GM12878 (cell line): ENCODE measurements around the gene SWI5. TPM values are rescaled to one million over a fixed set of nuclear protein-coding genes. Genes with fewer than 3 reads are reported as not detected.

ENCODE experiments used
- ATAC-seq: fragments of 200-7000 bp; cut with Tn5 transposase; 3 replicates; pipeline ENCODE4 v1.9.1; 2020; ENCODE audit warnings: mild to moderate bottlenecking, moderate library complexity
- BruUV-seq: library from RNA; stranded (reverse); fragments of 400-500 nt; replicated peaks from 2 replicates; lab custom pipeline; 2021; lab: Mats Ljungman, UMichigan
- CTCF ChIA-PET: fragments of 300-600 bp; sonication (Branson Sonifier 250); formaldehyde crosslinking; extraction: SDS; loops from one replicate; lab custom pipeline; 2021; ENCODE audit warnings: inconsistent platforms; lab: Yijun Ruan, JAX
- POLR2A ChIA-PET: fragments of 350-600 bp; formaldehyde crosslinking; extraction: SDS; loops from one replicate; lab custom pipeline; 2021; ENCODE audit warnings: inconsistent platforms; lab: Charles Lee
- RAD21 ChIA-PET: fragments of 300-600 bp; sonication (Branson Sonifier 250); formaldehyde crosslinking; loops from one replicate; lab custom pipeline; 2023; ENCODE audit warnings: antibody characterized with exemption; ENCODE audit not compliant: unreplicated experiment; lab: Charles Lee
- SMC1A ChIA-PET: fragments of 300-600 bp; sonication (Branson Sonifier 250); formaldehyde crosslinking; loops from one replicate; lab custom pipeline; 2023; ENCODE audit not compliant: unreplicated experiment, uncharacterized antibody; lab: Charles Lee
- DNase-seq: peaks from one replicate; pipeline ENCODE4 v3.0.0-alpha.2; 2011; ENCODE audit warnings: low read depth, low spot score
- FAIRE-seq: peaks from 3 replicates; lab custom pipeline; 2011; peaks lifted over from hg19 to GRCh38; lab: Jason Lieb, UNC
- H2AFZ ChIP-seq: 2 replicates; pipeline ENCODE4 v1.6.0; 2011; ENCODE audit warnings: low read depth, low read length, control low read depth; ENCODE audit not compliant: control insufficient read depth
- H3K27ac ChIP-seq: 2 replicates; pipeline ENCODE4 v1.5.1; 2011; ENCODE audit warnings: control low read depth; ENCODE audit not compliant: control insufficient read depth, insufficient read depth
- H3K27me3 ChIP-seq, 2 experiments: replicated peaks in 1 of 2; 2 replicates each; pipeline versions ENCODE4 v1.6.0 to v1.6.1; 2011; ENCODE audit warnings: low read length in 1 of 2; ENCODE audit not compliant: control insufficient read depth in 2 of 2, insufficient read depth in 2 of 2
- H3K36me3 ChIP-seq, 2 experiments: 2 replicates each; pipeline ENCODE4 v1.5.1; 2011; ENCODE audit warnings: low read length in 1 of 2; ENCODE audit not compliant: control insufficient read depth in 2 of 2, insufficient read depth in 2 of 2
- H3K4me1 ChIP-seq: 2 replicates; pipeline ENCODE4 v1.6.1; 2011; ENCODE audit warnings: mild to moderate bottlenecking, low read length, moderate library complexity, mixed read lengths; ENCODE audit not compliant: control insufficient read depth, insufficient read depth
- H3K4me2 ChIP-seq: 2 replicates; pipeline ENCODE4 v1.6.0; 2011; ENCODE audit warnings: control low read depth; ENCODE audit not compliant: control insufficient read depth, insufficient read depth
- H3K4me3 ChIP-seq: fragments of 200-600 bp; sonication (generic); 2 replicates; pipeline ENCODE4 v1.5.1; 2016
- H3K79me2 ChIP-seq: 2 replicates; pipeline ENCODE4 v1.6.0; 2011; ENCODE audit warnings: low read length; ENCODE audit not compliant: control insufficient read depth, insufficient read depth
- H3K9ac ChIP-seq: 2 replicates; pipeline ENCODE4 v1.8.0; 2011; ENCODE audit warnings: low read length, control low read depth, mixed read lengths; ENCODE audit not compliant: control insufficient read depth, insufficient read depth
- H3K9me3 ChIP-seq: replicated peaks from 3 replicates; pipeline ENCODE4 v1.5.1; 2011; ENCODE audit warnings: mild to moderate bottlenecking, low read length; ENCODE audit not compliant: control insufficient read depth, insufficient read depth
- H4K20me1 ChIP-seq: 2 replicates; pipeline ENCODE4 v1.6.0; 2011; ENCODE audit not compliant: control insufficient read depth, insufficient read depth
- CHD1 ChIP-seq: IDR thresholded peaks from 2 replicates; pipeline ENCODE4 v1.6.1; 2012; ENCODE audit warnings: low read depth, low read length, improper control_type of control experiment
- ELK1 ChIP-seq: IDR thresholded peaks from 2 replicates; pipeline ENCODE4 v1.6.1; 2012; ENCODE audit warnings: low read depth, low read length, improper control_type of control experiment
- ETV6 ChIP-seq, 2 experiments: fragments of 450-650 bp in 1 of 2; IDR thresholded peaks in 1 of 2; conservative IDR thresholded peaks in 1 of 2; 2 replicates each; pipeline ENCODE4 v1.6.1; 2014; ENCODE audit warnings: antibody characterized with exemption in 1 of 2, borderline replicate concordance in 1 of 2, low read depth in 1 of 2, mild to moderate bottlenecking in 1 of 2, moderate library complexity in 1 of 2
- FOXK2 ChIP-seq: fragments of 450-650 bp; IDR thresholded peaks from 2 replicates; pipeline ENCODE4 v1.6.1; 2017; ENCODE audit warnings: mild to moderate bottlenecking, moderate library complexity
- KAT2A ChIP-seq: conservative IDR thresholded peaks from 2 replicates; pipeline ENCODE4 v1.6.1; 2011; ENCODE audit warnings: low read depth, low read length; ENCODE audit not compliant: control insufficient read depth
- NFYA ChIP-seq: IDR thresholded peaks from 2 replicates; pipeline ENCODE4 v1.6.1; 2011; ENCODE audit warnings: low read depth, mild to moderate bottlenecking, low read length, improper control_type of control experiment, borderline replicate concordance
- NFYB ChIP-seq: IDR thresholded peaks from 2 replicates; pipeline ENCODE4 v1.6.1; 2011; ENCODE audit warnings: low read depth, mild to moderate bottlenecking, low read length, improper control_type of control experiment, moderate library complexity; ENCODE audit not compliant: insufficient read depth
- POLR2AphosphoS2 ChIP-seq: IDR thresholded peaks from 2 replicates; pipeline ENCODE4 v1.6.1; 2011; ENCODE audit warnings: low read depth, mild to moderate bottlenecking, low read length, improper control_type of control experiment, moderate library complexity
- RFX5 ChIP-seq: IDR thresholded peaks from 2 replicates; pipeline ENCODE4 v1.6.1; 2011; ENCODE audit warnings: low read depth, low read length, improper control_type of control experiment
- SIN3A ChIP-seq: IDR thresholded peaks from 2 replicates; pipeline ENCODE4 v1.6.1; 2012; ENCODE audit warnings: low read depth, low read length, improper control_type of control experiment
- TCF7 ChIP-seq: IDR thresholded peaks from 2 replicates; pipeline ENCODE4 v1.6.1; 2014; ENCODE audit warnings: antibody characterized with exemption, borderline replicate concordance
- WGBS: methylation state at CpG from one replicate; pipeline ENCODE4 v1.1.6; 2016; ENCODE audit warnings: low lambda C conversion rate; ENCODE audit not compliant: insufficient replicate concordance, insufficient coverage; ENCODE audit errors: missing lambda C conversion rate; 5-methylcytosine and 5-hydroxymethylcytosine counted together
- in situ Hi-C: fragments of 300-500 bp; cut with MboI; formaldehyde crosslinking; loops from 9 replicates; pipeline ENCODE4 v1.14.3; 2018; ENCODE audit warnings: mixed read lengths
- intact Hi-C: fragments of 100-400 bp; cut with micrococcal nuclease; formaldehyde crosslinking; loops from one replicate; pipeline ENCODE4 v1.14.2; 2022; ENCODE audit not compliant: unreplicated experiment
- polyA plus RNA-seq, 11 experiments: library from polyadenylated mRNA; depleted of rRNA in 4 of 11; unstranded in 6 of 11; stranded (reverse) in 5 of 11; fragments of >200 nt; fragmentation: Nextera tagmentation in 4 of 11; fragmentation: Illumina TruSeq in 1 of 11; extraction: Ambion mirVana in 4 of 11; extraction: Trizol in 1 of 11; gene quantifications; 1 replicate in 1 of 11; 2 replicates in 10 of 11; pipeline versions ENCODE4 v1.2.1 to v1.2.3, GENCODE V29; 2011 to 2016; ENCODE audit warnings: inconsistent platforms in 2 of 11, missing spikeins in 2 of 11, low read depth in 1 of 11
- total RNA-seq, 4 experiments: library from RNA; depleted of rRNA in 3 of 4; stranded (reverse); fragments of >200 nt in 3 of 4; fragmentation: Illumina TruSeq in 1 of 4; extraction: Trizol in 1 of 4; gene quantifications; 2 replicates each; pipeline versions ENCODE4 v1.2.1 to v1.2.3, GENCODE V29; 2013 to 2021
- TF ChIP-seq, protein P1 (sequence below): fragments of 450-650 bp; IDR thresholded peaks from 2 replicates; pipeline ENCODE4 v1.6.1; 2017; ENCODE audit warnings: borderline replicate concordance
- TF ChIP-seq, protein P2 (sequence below): fragments of 450-650 bp; formaldehyde crosslinking; IDR thresholded peaks from 2 replicates; pipeline ENCODE4 v1.5.0; 2022; ENCODE audit warnings: mild to moderate bottlenecking, missing genetic modification characterization

SWI5 gene
- total and polyA plus RNA-seq, 10 of the 15 experiments (the other 5 are each of a cell fraction or from before 2014, with no cell fraction given): 13.3 to 36.2 (median 18.1) TPM

DNA sequence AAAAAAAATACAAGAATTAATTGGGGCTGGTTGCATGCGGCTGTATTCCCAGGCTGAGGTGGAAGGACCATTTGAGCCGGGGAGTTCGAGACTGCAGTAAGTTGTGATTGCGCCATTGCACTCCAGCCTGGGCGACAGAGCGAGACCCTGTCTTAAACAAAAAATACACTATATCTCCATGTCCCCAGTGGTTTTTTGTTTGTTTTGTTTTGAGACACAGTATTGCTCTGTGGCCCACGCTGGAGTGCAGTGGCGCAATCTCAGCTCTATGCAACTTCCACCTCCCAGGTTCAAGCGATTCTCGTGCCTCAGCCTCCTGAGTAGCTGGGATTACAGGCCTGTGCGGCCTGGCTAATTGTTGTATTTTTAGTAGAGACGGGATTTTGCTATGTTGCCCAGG lies 47.7 kb downstream of the SWI5 start:
- Histone ChIP-seq H3K4me1 (peaks cover 6% of the 10 kb centered on the region), H4K20me1 (no peaks in the 10 kb centered on the region), H3K79me2 (peaks cover 29% of the 10 kb centered on the region), H3K4me2 (peak overlapping the region; percentile 72), H3K36me3 (peaks cover 1 to 8% of the 10 kb centered on the region in 2 experiments), H3K27ac (no peak overlapping the region), H3K27me3 (no peaks in the 10 kb centered on the region), H3K9ac (peak overlapping the region; percentile 65), H2AFZ (no peak overlapping the region), H3K9me3 (no peaks in the 10 kb centered on the region), H3K4me3 (peak overlapping the region; percentile 96)
- intact Hi-C loops: no loop called here
- in situ Hi-C loops: no loop called here
- ATAC-seq: no peak
- no peak for DNase-seq
- no peak for FAIRE-seq
- ChIA-PET CTCF (interaction anchor here (1.3 to 2.4 kb wide), 3 partner anchors 9 to 18 kb away, joined by 3 to 8 read pairs (median 3); no protein-coding TSS in a partner anchor), RAD21 (interaction anchor here (0.6 kb wide), 1 partner anchor 651 kb away, joined by 3 read pairs; no protein-coding TSS in a partner anchor), POLR2A (no interaction called here), SMC1A (no interaction called here)
- 51% methylated on average over 12 of the region's 12 CpGs for WGBS
- BruUV-seq: no TSS peak
- TF ChIP-seq, protein P1, sequence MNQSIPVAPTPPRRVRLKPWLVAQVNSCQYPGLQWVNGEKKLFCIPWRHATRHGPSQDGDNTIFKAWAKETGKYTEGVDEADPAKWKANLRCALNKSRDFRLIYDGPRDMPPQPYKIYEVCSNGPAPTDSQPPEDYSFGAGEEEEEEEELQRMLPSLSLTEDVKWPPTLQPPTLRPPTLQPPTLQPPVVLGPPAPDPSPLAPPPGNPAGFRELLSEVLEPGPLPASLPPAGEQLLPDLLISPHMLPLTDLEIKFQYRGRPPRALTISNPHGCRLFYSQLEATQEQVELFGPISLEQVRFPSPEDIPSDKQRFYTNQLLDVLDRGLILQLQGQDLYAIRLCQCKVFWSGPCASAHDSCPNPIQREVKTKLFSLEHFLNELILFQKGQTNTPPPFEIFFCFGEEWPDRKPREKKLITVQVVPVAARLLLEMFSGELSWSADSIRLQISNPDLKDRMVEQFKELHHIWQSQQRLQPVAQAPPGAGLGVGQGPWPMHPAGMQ: no peak
- no peak for TF ChIP-seq SIN3A
- no peak for TF ChIP-seq NFYA
- TF ChIP-seq, protein P2, sequence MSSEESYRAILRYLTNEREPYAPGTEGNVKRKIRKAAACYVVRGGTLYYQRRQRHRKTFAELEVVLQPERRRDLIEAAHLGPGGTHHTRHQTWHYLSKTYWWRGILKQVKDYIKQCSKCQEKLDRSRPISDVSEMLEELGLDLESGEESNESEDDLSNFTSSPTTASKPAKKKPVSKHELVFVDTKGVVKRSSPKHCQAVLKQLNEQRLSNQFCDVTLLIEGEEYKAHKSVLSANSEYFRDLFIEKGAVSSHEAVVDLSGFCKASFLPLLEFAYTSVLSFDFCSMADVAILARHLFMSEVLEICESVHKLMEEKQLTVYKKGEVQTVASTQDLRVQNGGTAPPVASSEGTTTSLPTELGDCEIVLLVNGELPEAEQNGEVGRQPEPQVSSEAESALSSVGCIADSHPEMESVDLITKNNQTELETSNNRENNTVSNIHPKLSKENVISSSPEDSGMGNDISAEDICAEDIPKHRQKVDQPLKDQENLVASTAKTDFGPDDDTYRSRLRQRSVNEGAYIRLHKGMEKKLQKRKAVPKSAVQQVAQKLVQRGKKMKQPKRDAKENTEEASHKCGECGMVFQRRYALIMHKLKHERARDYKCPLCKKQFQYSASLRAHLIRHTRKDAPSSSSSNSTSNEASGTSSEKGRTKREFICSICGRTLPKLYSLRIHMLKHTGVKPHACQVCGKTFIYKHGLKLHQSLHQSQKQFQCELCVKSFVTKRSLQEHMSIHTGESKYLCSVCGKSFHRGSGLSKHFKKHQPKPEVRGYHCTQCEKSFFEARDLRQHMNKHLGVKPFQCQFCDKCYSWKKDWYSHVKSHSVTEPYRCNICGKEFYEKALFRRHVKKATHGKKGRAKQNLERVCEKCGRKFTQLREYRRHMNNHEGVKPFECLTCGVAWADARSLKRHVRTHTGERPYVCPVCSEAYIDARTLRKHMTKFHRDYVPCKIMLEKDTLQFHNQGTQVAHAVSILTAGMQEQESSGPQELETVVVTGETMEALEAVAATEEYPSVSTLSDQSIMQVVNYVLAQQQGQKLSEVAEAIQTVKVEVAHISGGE (CRISPR knock-in tag): no peak
- no peak for TF ChIP-seq KAT2A
- TF ChIP-seq POLR2AphosphoS2: no peak
- no peak for TF ChIP-seq CHD1
- no peak for TF ChIP-seq NFYB
- TF ChIP-seq ELK1: no peak
- no peak for TF ChIP-seq TCF7
- TF ChIP-seq FOXK2: no peak
- no peak for TF ChIP-seq ETV6 (conservative IDR thresholded peaks at IDR 0.05 in 1 of 2, IDR thresholded peaks at IDR 0.05 in 1 of 2; ENCODE audit: borderline replicate concordance in 1 of 2, low read depth in 1 of 2)
- TF ChIP-seq RFX5: no peak
